Measurements from ENCODE around the gene SPTLC3.

DNA sequence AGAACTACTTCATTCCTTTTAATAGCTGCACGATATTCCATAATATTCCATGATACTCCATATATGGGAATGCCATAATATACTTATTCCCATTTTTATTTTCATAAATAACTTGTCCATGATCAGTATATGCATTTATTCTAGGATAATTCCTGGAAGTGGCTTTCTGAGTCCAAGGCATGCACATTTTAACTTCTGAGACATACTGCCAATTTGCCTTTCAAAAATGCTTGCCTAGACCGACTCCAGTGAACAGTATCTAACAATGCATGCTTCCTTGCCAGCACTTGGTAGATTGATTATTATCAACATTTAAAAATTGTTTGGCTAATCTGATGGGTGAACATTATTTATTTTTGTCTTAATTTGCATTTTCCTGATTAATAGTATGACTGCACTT is 54.0 kb downstream of the SPTLC3 start:
- TF ChIP-seq TAF1 (IDR thresholded peaks at IDR 0.05; ENCODE audit: low read depth, low read length) (no peak), POLR2A (IDR thresholded peaks at IDR 0.05; ENCODE audit: low read depth, low read length) (no peak), POLR2AphosphoS5 (IDR thresholded peaks at IDR 0.05; ENCODE audit: low read depth, low read length) (no peak), SPI1 (IDR thresholded peaks at IDR 0.05; ENCODE audit: low read depth, low read length) (no peak)
